K562 (cell line): ENCODE measurements around the gene ATXN7L1. TPM values are rescaled to one million over a fixed set of nuclear protein-coding genes. Genes with fewer than 3 reads are reported as not detected.

ENCODE experiments used
- ATAC-seq: fragments of 200-7000 bp; cut with Tn5 transposase; 3 replicates; pipeline ENCODE4 v1.9.1; 2020; ENCODE audit warnings: moderate library complexity
- BruUV-seq: library from RNA; stranded (reverse); fragments of 400-500 nt; replicated peaks from 2 replicates; lab custom pipeline; 2021; lab: Mats Ljungman, UMichigan
- CTCF ChIA-PET: fragments of 300-600 bp; formaldehyde crosslinking; extraction: SDS; loops from one replicate; lab custom pipeline; 2021; ENCODE audit warnings: low intra/inter-chr PET ratio; lab: Yijun Ruan, JAX
- POLR2A ChIA-PET: fragments of 300-600, 350-650 bp; sonication (Branson Sonifier 250); formaldehyde crosslinking; extraction: SDS; loops from one replicate; lab custom pipeline; 2021; ENCODE audit warnings: antibody characterized with exemption, inconsistent platforms; lab: Yijun Ruan, JAX
- DNase-seq, 4 experiments: peaks; one replicate each; pipeline versions ENCODE4 v3.0.0 to v3.0.0-alpha.2; 2011 to 2018; ENCODE audit warnings: low spot score in 3 of 4, mixed read lengths in 3 of 4; ENCODE audit errors: extremely low read depth in 1 of 4
- FAIRE-seq: peaks from 2 replicates; lab custom pipeline; 2011; peaks lifted over from hg19 to GRCh38; lab: Jason Lieb, UNC
- H2AFZ ChIP-seq: 2 replicates; pipeline ENCODE4 v1.6.0; 2011; ENCODE audit warnings: low read depth, low read length, control low read depth, inconsistent platforms
- H3K27ac ChIP-seq: fragments of 200-600 bp; 3 replicates; pipeline ENCODE4 v1.8.0; 2011; ENCODE audit warnings: low read depth, mild to moderate bottlenecking, control low read depth, inconsistent platforms, low read length, moderate library complexity, mixed read lengths; ENCODE audit errors: extremely low read depth
- H3K27me3 ChIP-seq, 2 experiments: fragments of 300-600 bp in 1 of 2; 2 replicates in 1 of 2; 3 replicates in 1 of 2; pipeline versions ENCODE4 v1.6.0 to v1.8.0; 2011; ENCODE audit warnings: inconsistent platforms in 2 of 2, low read length in 2 of 2, mild to moderate bottlenecking in 1 of 2, mixed read lengths in 1 of 2, moderate library complexity in 1 of 2; ENCODE audit not compliant: control insufficient read depth in 2 of 2, insufficient read depth in 2 of 2
- H3K36me3 ChIP-seq: fragments of 300-600 bp; 3 replicates; pipeline ENCODE4 v1.8.0; 2011; ENCODE audit warnings: mild to moderate bottlenecking, low read length, inconsistent platforms; ENCODE audit not compliant: control insufficient read depth, insufficient read depth
- H3K4me1 ChIP-seq, 2 experiments: fragments of 200-600 bp in 1 of 2; replicated peaks in 1 of 2; 2 replicates in 1 of 2; 3 replicates in 1 of 2; pipeline versions ENCODE4 v1.5.1 to v1.8.0; 2011; ENCODE audit warnings: inconsistent platforms in 2 of 2, low read length in 2 of 2, mild to moderate bottlenecking in 1 of 2, mixed read lengths in 1 of 2, moderate library complexity in 1 of 2; ENCODE audit not compliant: control insufficient read depth in 2 of 2, insufficient read depth in 2 of 2
- H3K4me2 ChIP-seq: 2 replicates; pipeline ENCODE4 v1.6.1; 2011; ENCODE audit warnings: low read length, control low read depth, inconsistent platforms, mixed read lengths; ENCODE audit not compliant: insufficient read depth
- H3K4me3 ChIP-seq: fragments of 200-600 bp; sonication (generic), shearing (Covaris generic); 2 replicates; pipeline ENCODE4 v1.5.1; 2016; ENCODE audit warnings: control low read depth, inconsistent platforms
- H3K79me2 ChIP-seq: fragments of 200-600 bp; 3 replicates; pipeline ENCODE4 v1.8.0; 2011; ENCODE audit warnings: low read length, inconsistent platforms; ENCODE audit not compliant: control insufficient read depth, insufficient read depth
- H3K9ac ChIP-seq, 2 experiments: 2 replicates each; pipeline versions ENCODE4 v1.6.0 to v1.6.1; 2011; ENCODE audit warnings: low read depth in 2 of 2, low read length in 2 of 2, control low read depth in 1 of 2, inconsistent platforms in 1 of 2, mild to moderate bottlenecking in 1 of 2, mixed read lengths in 1 of 2; ENCODE audit not compliant: insufficient read depth in 1 of 2
- H3K9me1 ChIP-seq: one replicate; pipeline ENCODE4 v1.6.0; 2011; ENCODE audit warnings: inconsistent platforms, mild to moderate bottlenecking, low read length, moderate library complexity; ENCODE audit not compliant: control insufficient read depth, insufficient read depth
- H3K9me3 ChIP-seq: replicated peaks from 2 replicates; pipeline ENCODE4 v1.5.1; 2011; ENCODE audit warnings: low read depth, low read length, inconsistent platforms; ENCODE audit not compliant: control insufficient read depth, insufficient read depth
- H4K20me1 ChIP-seq: replicated peaks from 2 replicates; pipeline ENCODE4 v1.6.1; 2011; ENCODE audit warnings: low read length, inconsistent platforms, mixed read lengths; ENCODE audit not compliant: control insufficient read depth, insufficient read depth
- POLR2G ChIP-seq: fragments of 200-400 bp; formaldehyde crosslinking; IDR thresholded peaks from 2 replicates; pipeline ENCODE4 v1.6.1; 2017; ENCODE audit warnings: low read depth, mild to moderate bottlenecking, antibody characterized with exemption, low read length, moderate library complexity
- TEAD4 ChIP-seq, 2 experiments: sonication (generic) in 1 of 2; formaldehyde crosslinking in 1 of 2; IDR thresholded peaks; 2 replicates each; pipeline versions ENCODE4 v1.6.1 to v1.8.0; 2012 to 2022; ENCODE audit warnings: borderline replicate concordance in 1 of 2, inconsistent platforms in 1 of 2, low read length in 1 of 2, mild to moderate bottlenecking in 1 of 2, missing genetic modification reagents in 1 of 2
- WGBS: fragments of 100-300 bp; shearing (Covaris generic); methylation state at CpG from one replicate; pipeline ENCODE4 v1.1.6; 2016; ENCODE audit warnings: low coverage, mixed read lengths; ENCODE audit not compliant: insufficient coverage; ENCODE audit errors: missing lambda C conversion rate; 5-methylcytosine and 5-hydroxymethylcytosine counted together
- in situ Hi-C: fragments of 300-500 bp; cut with MboI; formaldehyde crosslinking; loops from 4 replicates; pipeline ENCODE4 v1.15.0; 2018; ENCODE audit warnings: inconsistent platforms, mixed read lengths
- intact Hi-C: fragments of 100-400 bp; cut with micrococcal nuclease; formaldehyde crosslinking; loops from 2 replicates; pipeline ENCODE4 v1.14.2; 2022
- polyA plus RNA-seq, 8 experiments: library from polyadenylated mRNA; depleted of rRNA in 4 of 8; stranded (reverse) in 5 of 8; unstranded in 3 of 8; fragments of >200 nt; fragmentation: Nextera tagmentation in 2 of 8; fragmentation: Illumina TruSeq in 1 of 8; extraction: Ambion mirVana in 2 of 8; extraction: Trizol in 1 of 8; gene quantifications; 2 replicates each; pipeline versions ENCODE4 v1.2.1 to v1.2.3, GENCODE V29; 2011 to 2014; ENCODE audit warnings: inconsistent platforms in 1 of 8, missing spikeins in 1 of 8
- total RNA-seq, 7 experiments: library from RNA; depleted of rRNA in 6 of 7; stranded (reverse); fragments of >200 nt in 6 of 7; fragmentation: Illumina TruSeq in 2 of 7; extraction: Trizol in 2 of 7; gene quantifications; 2 replicates each; pipeline versions ENCODE4 v1.2.1 to v1.2.3, GENCODE V29; 2011 to 2021; ENCODE audit warnings: low replicate concordance in 1 of 7
- TF ChIP-seq, protein P1 (sequence below): fragments of 250-450 bp; sonication (Bioruptor Pico); IDR thresholded peaks from 2 replicates; pipeline ENCODE4 v1.4.0; 2020; ENCODE audit warnings: borderline replicate concordance
- TF ChIP-seq, protein P2 (sequence below): fragments of 450-650 bp; IDR thresholded peaks from 2 replicates; pipeline ENCODE4 v1.6.1; 2018; ENCODE audit warnings: mild to moderate bottlenecking, low read depth; ENCODE audit not compliant: partially characterized antibody

Gene ATXN7L1
- total and polyA plus RNA-seq, 9 of the 15 experiments (the other 6 are each of a cell fraction or from before 2014, with no cell fraction given) = 6.6 to 13.7 (median 10.7) TPM

DNA sequence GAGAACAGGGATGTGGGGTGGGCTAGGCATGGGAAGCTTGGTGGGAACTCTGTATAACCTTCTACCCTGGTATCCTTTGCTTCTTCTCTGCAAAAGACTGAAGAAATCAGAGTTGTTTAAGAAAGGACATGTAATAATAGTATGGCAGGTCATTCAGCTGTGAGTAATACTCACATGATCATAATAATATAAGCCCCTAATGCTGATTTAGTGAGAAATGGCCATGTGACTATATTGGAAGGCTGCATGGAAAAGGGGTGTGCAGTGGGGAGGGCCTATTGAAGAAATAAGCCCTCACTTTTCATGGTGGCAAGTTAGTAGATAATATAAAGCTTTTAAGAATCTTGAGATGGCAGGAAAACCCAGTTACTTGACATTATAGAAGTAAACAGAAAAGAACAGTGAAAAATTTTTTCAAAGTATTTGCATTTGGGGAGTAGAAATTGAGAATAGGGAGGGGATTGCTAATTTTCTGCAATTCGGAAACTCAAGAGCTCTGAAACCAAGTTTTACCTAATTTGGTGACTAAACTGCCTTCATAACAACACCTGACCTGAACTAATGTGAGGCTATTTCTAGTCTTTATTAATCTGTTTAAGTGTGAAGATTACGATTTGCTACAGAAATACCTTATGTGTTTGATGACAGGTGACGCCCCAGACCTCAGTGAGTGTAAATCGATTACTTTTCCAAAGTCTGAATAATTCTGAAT, 44.4 kb downstream of the ATXN7L1 start:
- no peak overlapping the region for H3K4me2 ChIP-seq
- WGBS = 1% methylated on average over 4 of the region's 4 CpGs
- ATAC-seq (no peak), FAIRE-seq (no peak), DNase-seq (no peak)
- H3K79me2 ChIP-seq = no peaks in the 10 kb centered on the region
- no peak overlapping the region for H3K9ac ChIP-seq
- in situ Hi-C loops = no loop called here
- H3K36me3 ChIP-seq = no peaks in the 10 kb centered on the region
- H3K27me3 ChIP-seq = peaks cover 14 to 17% of the 10 kb centered on the region in 2 experiments; a peak in 4 of 5 replicates
- POLR2A ChIA-PET = interaction anchor here (0.6 to 2.1 kb wide), 3 partner anchors 10 to 46 kb away, joined by 3 to 4 read pairs (median 3); no protein-coding TSS in a partner anchor
- no peak overlapping the region for H3K27ac ChIP-seq
- no peak overlapping the region for H2AFZ ChIP-seq
- TF ChIP-seq, protein P1, sequence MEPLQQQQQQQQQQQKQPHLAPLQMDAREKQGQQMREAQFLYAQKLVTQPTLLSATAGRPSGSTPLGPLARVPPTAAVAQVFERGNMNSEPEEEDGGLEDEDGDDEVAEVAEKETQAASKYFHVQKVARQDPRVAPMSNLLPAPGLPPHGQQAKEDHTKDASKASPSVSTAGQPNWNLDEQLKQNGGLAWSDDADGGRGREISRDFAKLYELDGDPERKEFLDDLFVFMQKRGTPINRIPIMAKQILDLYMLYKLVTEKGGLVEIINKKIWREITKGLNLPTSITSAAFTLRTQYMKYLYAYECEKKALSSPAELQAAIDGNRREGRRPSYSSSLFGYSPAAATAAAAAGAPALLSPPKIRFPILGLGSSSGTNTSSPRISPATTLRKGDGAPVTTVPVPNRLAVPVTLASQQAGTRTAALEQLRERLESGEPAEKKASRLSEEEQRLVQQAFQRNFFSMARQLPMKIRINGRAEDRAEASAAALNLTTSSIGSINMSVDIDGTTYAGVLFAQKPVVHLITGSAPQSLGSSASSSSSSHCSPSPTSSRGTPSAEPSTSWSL (CRISPR knock-in tag) = no peak
- TF ChIP-seq TEAD4 (IDR thresholded peaks at IDR 0.05; ENCODE audit: low read length) (no peak), TEAD4 (CRISPR knock-in tag; IDR thresholded peaks at IDR 0.05; ENCODE audit: borderline replicate concordance) (no peak), POLR2G (no peak)
- TF ChIP-seq, protein P2, sequence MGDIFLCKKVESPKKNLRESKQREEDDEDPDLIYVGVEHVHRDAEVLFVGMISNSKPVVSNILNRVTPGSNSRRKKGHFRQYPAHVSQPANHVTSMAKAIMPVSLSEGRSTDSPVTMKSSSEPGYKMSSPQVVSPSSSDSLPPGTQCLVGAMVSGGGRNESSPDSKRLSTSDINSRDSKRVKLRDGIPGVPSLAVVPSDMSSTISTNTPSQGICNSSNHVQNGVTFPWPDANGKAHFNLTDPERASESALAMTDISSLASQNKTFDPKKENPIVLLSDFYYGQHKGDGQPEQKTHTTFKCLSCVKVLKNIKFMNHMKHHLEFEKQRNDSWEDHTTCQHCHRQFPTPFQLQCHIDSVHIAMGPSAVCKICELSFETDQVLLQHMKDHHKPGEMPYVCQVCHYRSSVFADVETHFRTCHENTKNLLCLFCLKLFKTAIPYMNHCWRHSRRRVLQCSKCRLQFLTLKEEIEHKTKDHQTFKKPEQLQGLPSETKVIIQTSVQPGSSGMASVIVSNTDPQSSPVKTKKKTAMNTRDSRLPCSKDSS = no peak
- H3K4me1 ChIP-seq = no peaks in the 10 kb centered on the region
- BruUV-seq = no TSS peak
- H3K9me1 ChIP-seq = no peaks in the 10 kb centered on the region
- CTCF ChIA-PET = no interaction called here
- peaks cover 12% of the 10 kb centered on the region; the same call in 1 of the 2 replicates for H4K20me1 ChIP-seq
- H3K4me3 ChIP-seq = no peak overlapping the region
- intact Hi-C loops = no loop called here
- no peaks in the 10 kb centered on the region for H3K9me3 ChIP-seq
